SIG-M5 treated with dmso at 0.1 percent for 504 hours (cell line): ENCODE results near the gene ADGRB2.

Experiments
- DNase-seq: peaks from one replicate; lab custom pipeline; 2025; ENCODE audit not compliant: unreplicated experiment; lab: John Stamatoyannopoulos, UW

Gene ADGRB2

GRCh38 chr1:31783846-31784245 lies 19.7 kb upstream of the ADGRB2 start:
- DNase-seq, result no peak

GRCh38 chr1:31782421-31783410 lies 18.6 kb upstream of the ADGRB2 start:
- no peak for DNase-seq

GRCh38 chr1:31781756-31782371 lies 17.7 kb upstream of the ADGRB2 start:
- DNase-seq, result no peak

- DNase-seq, result no peak
Observed at GRCh38 chr1:31781138-31781755, 17.1 kb upstream of the ADGRB2 start.

GRCh38 chr1:31780632-31781031 lies 16.5 kb upstream of the ADGRB2 start:
- no peak for DNase-seq

- no peak for DNase-seq
Observed at GRCh38 chr1:31779687-31780086, 15.5 kb upstream of the ADGRB2 start.

- no peak for DNase-seq
Observed at GRCh38 chr1:31778763-31779488, 14.8 kb upstream of the ADGRB2 start.

- DNase-seq, result no peak
Observed at GRCh38 chr1:31776516-31776915, 12.4 kb upstream of the ADGRB2 start.

GRCh38 chr1:31776032-31776431 lies 11.9 kb upstream of the ADGRB2 start:
- no peak for DNase-seq

- no peak for DNase-seq
Observed at GRCh38 chr1:31775210-31775999, 11.3 kb upstream of the ADGRB2 start.

- DNase-seq, result no peak
Observed at GRCh38 chr1:31774495-31774894, 10.4 kb upstream of the ADGRB2 start.

- DNase-seq, result no peak
Observed at GRCh38 chr1:31773861-31774260, 9.7 kb upstream of the ADGRB2 start.

- no peak for DNase-seq
Observed at GRCh38 chr1:31772669-31773248, 8.6 kb upstream of the ADGRB2 start.

- DNase-seq, result no peak
Observed at GRCh38 chr1:31771891-31772668, 7.9 kb upstream of the ADGRB2 start.

- no peak for DNase-seq
Observed at GRCh38 chr1:31769720-31770390, 5.7 kb upstream of the ADGRB2 start.

- peak; percentile 20 for DNase-seq
Observed at GRCh38 chr1:31768939-31769704, 5.0 kb upstream of the ADGRB2 start.

GRCh38 chr1:31768407-31768907 lies 4.3 kb upstream of the ADGRB2 start:
- DNase-seq, result no peak

- DNase-seq, result no peak
Observed at GRCh38 chr1:31767225-31767624, 3.1 kb upstream of the ADGRB2 start.
